Measurements from ENCODE around the gene SMTNL1. TPM values are rescaled to one million over a fixed set of nuclear protein-coding genes. Genes with fewer than 3 reads are reported as not detected.

The SMTNL1 gene
- polyA plus RNA-seq, 2 of the 4 experiments (the other 2 are of a cell fraction): not detected

DNA sequence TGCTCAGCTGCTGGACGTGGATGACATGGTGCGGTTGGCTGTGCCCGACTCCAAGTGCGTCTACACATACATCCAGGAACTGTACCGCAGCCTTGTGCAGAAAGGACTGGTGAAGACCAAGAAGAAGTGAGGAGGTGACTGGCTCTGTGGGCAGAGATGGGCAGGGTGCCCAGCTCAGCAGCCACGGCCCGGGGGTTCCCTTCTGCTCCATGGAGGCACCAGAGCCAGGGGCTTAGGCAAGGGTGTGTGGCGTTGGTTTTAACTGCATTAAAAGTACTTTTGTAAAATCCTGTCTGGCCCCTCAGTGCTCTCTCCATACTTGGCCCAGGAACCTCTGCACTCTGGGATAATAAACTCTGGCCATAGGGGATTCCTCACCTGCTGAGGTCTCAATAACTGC is 12.6 kb downstream of the SMTNL1 start:
- no peaks in the 10 kb centered on the region for H3K4me1 ChIP-seq
- H3K27ac ChIP-seq: no peak overlapping the region
- 82% methylated on average over 8 of the region's 8 CpGs for WGBS (ENCODE audit: missing lambda C conversion rate)
- DNase-seq (ENCODE audit: low read depth in 1 of 2, low spot score in 1 of 2) (no peak), ATAC-seq (no peak), FAIRE-seq (no peak)
- H3K9me3 ChIP-seq: no peaks in the 10 kb centered on the region
- TF ChIP-seq CBX8 (IDR thresholded peaks at IDR 0.05) (no peak), EHMT2 (IDR thresholded peaks at IDR 0.05; ENCODE audit: low read depth) (no peak), ZC3H11A (IDR thresholded peaks at IDR 0.05) (no peak), NPAS2 (CRISPR knock-in tag; IDR thresholded peaks at IDR 0.05; ENCODE audit: borderline replicate concordance) (no peak), TP53 (CRISPR knock-in tag; IDR thresholded peaks at IDR 0.05) (no peak), SMC3 (IDR thresholded peaks at IDR 0.05) (no peak), MYC (IDR thresholded peaks at IDR 0.05; ENCODE audit: borderline replicate concordance, low read length) (no peak), RARB (CRISPR knock-in tag; IDR thresholded peaks at IDR 0.05) (no peak), EHF (CRISPR knock-in tag; IDR thresholded peaks at IDR 0.05) (no peak), TFCP2L1 (CRISPR knock-in tag; IDR thresholded peaks at IDR 0.05) (no peak), ESRRA (IDR thresholded peaks at IDR 0.05; ENCODE audit: borderline replicate concordance, low read length) (no peak), POLR2AphosphoS2 (conservative IDR thresholded peaks at IDR 0.05; ENCODE audit: low read length) (no peak)
- TF ChIP-seq, protein P1, sequence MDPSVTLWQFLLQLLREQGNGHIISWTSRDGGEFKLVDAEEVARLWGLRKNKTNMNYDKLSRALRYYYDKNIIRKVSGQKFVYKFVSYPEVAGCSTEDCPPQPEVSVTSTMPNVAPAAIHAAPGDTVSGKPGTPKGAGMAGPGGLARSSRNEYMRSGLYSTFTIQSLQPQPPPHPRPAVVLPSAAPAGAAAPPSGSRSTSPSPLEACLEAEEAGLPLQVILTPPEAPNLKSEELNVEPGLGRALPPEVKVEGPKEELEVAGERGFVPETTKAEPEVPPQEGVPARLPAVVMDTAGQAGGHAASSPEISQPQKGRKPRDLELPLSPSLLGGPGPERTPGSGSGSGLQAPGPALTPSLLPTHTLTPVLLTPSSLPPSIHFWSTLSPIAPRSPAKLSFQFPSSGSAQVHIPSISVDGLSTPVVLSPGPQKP (IDR thresholded peaks at IDR 0.05; ENCODE audit: low read depth, low read length): no peak
- TF ChIP-seq, protein P2, sequence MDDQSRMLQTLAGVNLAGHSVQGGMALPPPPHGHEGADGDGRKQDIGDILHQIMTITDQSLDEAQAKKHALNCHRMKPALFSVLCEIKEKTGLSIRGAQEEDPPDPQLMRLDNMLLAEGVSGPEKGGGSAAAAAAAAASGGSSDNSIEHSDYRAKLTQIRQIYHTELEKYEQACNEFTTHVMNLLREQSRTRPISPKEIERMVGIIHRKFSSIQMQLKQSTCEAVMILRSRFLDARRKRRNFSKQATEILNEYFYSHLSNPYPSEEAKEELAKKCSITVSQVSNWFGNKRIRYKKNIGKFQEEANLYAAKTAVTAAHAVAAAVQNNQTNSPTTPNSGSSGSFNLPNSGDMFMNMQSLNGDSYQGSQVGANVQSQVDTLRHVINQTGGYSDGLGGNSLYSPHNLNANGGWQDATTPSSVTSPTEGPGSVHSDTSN (IDR thresholded peaks at IDR 0.05): no peak
- TF ChIP-seq, protein P3, sequence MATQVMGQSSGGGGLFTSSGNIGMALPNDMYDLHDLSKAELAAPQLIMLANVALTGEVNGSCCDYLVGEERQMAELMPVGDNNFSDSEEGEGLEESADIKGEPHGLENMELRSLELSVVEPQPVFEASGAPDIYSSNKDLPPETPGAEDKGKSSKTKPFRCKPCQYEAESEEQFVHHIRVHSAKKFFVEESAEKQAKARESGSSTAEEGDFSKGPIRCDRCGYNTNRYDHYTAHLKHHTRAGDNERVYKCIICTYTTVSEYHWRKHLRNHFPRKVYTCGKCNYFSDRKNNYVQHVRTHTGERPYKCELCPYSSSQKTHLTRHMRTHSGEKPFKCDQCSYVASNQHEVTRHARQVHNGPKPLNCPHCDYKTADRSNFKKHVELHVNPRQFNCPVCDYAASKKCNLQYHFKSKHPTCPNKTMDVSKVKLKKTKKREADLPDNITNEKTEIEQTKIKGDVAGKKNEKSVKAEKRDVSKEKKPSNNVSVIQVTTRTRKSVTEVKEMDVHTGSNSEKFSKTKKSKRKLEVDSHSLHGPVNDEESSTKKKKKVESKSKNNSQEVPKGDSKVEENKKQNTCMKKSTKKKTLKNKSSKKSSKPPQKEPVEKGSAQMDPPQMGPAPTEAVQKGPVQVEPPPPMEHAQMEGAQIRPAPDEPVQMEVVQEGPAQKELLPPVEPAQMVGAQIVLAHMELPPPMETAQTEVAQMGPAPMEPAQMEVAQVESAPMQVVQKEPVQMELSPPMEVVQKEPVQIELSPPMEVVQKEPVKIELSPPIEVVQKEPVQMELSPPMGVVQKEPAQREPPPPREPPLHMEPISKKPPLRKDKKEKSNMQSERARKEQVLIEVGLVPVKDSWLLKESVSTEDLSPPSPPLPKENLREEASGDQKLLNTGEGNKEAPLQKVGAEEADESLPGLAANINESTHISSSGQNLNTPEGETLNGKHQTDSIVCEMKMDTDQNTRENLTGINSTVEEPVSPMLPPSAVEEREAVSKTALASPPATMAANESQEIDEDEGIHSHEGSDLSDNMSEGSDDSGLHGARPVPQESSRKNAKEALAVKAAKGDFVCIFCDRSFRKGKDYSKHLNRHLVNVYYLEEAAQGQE (IDR thresholded peaks at IDR 0.05): no peak
- H3K4me3 ChIP-seq: no peak overlapping the region
- POLR2A ChIA-PET: no interaction called here
- CTCF ChIA-PET: interaction anchor here (1.1 to 3.5 kb wide), 5 partner anchors 18 to 92 kb away, joined by 3 to 25 read pairs (median 6); partner anchors contain the start of gene UBE2L6
- no peak overlapping the region for H3K4me2 ChIP-seq

DNA sequence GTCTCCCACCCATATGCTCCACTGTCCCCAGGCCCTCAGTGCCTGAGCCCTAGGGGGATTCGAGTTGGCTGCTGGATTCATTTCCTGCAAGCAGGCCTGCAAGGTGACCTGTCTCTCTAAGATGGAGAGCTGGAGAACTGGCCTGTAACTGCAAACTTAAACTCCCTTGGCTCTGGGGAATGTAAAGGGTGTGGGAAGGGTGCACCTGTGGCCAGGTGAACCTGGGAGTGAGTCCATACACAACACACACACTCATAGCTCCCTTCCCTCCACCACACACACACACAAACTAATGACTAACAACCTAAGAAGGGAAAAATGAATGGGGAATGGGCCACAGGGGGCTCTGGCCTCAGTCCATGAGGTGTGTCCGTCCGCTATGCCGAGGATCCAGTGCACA is 14.5 kb downstream of the SMTNL1 start:
- 82% methylated on average over 3 of the region's 4 CpGs for WGBS (ENCODE audit: missing lambda C conversion rate)
- CTCF ChIA-PET: interaction anchor here (1.3 to 2.0 kb wide), 2 partner anchors 59 to 92 kb away, joined by 3 to 4 read pairs; no protein-coding TSS in a partner anchor
- POLR2A ChIA-PET: interaction anchor here (1.1 kb wide), 1 partner anchor 21 kb away, joined by 3 read pairs; no protein-coding TSS in a partner anchor
- TF ChIP-seq, protein P4, sequence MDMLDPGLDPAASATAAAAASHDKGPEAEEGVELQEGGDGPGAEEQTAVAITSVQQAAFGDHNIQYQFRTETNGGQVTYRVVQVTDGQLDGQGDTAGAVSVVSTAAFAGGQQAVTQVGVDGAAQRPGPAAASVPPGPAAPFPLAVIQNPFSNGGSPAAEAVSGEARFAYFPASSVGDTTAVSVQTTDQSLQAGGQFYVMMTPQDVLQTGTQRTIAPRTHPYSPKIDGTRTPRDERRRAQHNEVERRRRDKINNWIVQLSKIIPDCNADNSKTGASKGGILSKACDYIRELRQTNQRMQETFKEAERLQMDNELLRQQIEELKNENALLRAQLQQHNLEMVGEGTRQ (IDR thresholded peaks at IDR 0.05): no peak
- TF ChIP-seq, protein P5, sequence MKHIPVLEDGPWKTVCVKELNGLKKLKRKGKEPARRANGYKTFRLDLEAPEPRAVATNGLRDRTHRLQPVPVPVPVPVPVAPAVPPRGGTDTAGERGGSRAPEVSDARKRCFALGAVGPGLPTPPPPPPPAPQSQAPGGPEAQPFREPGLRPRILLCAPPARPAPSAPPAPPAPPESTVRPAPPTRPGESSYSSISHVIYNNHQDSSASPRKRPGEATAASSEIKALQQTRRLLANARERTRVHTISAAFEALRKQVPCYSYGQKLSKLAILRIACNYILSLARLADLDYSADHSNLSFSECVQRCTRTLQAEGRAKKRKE (CRISPR knock-in tag; IDR thresholded peaks at IDR 0.05; ENCODE audit: low read depth): no peak
- TF ChIP-seq MAFK (IDR thresholded peaks at IDR 0.05; ENCODE audit: partially characterized antibody) (no peak), MAZ (IDR thresholded peaks at IDR 0.05; ENCODE audit: borderline replicate concordance, low read depth, low read length) (no peak), HOXB13 (CRISPR knock-in tag; IDR thresholded peaks at IDR 0.05; ENCODE audit: low read depth) (no peak), TFCP2L1 (CRISPR knock-in tag; IDR thresholded peaks at IDR 0.05) (no peak), SREBF2 (IDR thresholded peaks at IDR 0.05) (no peak), CHD4 (IDR thresholded peaks at IDR 0.05; ENCODE audit: borderline replicate concordance) (no peak), POLR2A (IDR thresholded peaks at IDR 0.05; ENCODE audit: low read length) (no peak)
- TF ChIP-seq, protein P6, sequence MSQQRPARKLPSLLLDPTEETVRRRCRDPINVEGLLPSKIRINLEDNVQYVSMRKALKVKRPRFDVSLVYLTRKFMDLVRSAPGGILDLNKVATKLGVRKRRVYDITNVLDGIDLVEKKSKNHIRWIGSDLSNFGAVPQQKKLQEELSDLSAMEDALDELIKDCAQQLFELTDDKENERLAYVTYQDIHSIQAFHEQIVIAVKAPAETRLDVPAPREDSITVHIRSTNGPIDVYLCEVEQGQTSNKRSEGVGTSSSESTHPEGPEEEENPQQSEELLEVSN (IDR thresholded peaks at IDR 0.05; ENCODE audit: borderline replicate concordance, low read depth): no peak
- TF ChIP-seq, protein P7, sequence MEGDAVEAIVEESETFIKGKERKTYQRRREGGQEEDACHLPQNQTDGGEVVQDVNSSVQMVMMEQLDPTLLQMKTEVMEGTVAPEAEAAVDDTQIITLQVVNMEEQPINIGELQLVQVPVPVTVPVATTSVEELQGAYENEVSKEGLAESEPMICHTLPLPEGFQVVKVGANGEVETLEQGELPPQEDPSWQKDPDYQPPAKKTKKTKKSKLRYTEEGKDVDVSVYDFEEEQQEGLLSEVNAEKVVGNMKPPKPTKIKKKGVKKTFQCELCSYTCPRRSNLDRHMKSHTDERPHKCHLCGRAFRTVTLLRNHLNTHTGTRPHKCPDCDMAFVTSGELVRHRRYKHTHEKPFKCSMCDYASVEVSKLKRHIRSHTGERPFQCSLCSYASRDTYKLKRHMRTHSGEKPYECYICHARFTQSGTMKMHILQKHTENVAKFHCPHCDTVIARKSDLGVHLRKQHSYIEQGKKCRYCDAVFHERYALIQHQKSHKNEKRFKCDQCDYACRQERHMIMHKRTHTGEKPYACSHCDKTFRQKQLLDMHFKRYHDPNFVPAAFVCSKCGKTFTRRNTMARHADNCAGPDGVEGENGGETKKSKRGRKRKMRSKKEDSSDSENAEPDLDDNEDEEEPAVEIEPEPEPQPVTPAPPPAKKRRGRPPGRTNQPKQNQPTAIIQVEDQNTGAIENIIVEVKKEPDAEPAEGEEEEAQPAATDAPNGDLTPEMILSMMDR (IDR thresholded peaks at IDR 0.05): no peak
- TF ChIP-seq, protein P8, sequence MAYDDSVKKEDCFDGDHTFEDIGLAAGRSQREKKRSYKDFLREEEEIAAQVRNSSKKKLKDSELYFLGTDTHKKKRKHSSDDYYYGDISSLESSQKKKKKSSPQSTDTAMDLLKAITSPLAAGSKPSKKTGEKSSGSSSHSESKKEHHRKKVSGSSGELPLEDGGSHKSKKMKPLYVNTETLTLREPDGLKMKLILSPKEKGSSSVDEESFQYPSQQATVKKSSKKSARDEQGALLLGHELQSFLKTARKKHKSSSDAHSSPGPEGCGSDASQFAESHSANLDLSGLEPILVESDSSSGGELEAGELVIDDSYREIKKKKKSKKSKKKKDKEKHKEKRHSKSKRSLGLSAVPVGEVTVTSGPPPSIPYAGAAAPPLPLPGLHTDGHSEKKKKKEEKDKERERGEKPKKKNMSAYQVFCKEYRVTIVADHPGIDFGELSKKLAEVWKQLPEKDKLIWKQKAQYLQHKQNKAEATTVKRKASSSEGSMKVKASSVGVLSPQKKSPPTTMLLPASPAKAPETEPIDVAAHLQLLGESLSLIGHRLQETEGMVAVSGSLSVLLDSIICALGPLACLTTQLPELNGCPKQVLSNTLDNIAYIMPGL (CRISPR knock-in tag; IDR thresholded peaks at IDR 0.05; ENCODE audit: borderline replicate concordance): no peak

More for the DNA sequence above, 14.5 kb downstream of the SMTNL1 start:
- Histone ChIP-seq H3K27ac (no peak overlapping the region), H3K4me2 (no peak overlapping the region), H3K4me3 (no peak overlapping the region), H3K4me1 (no peaks in the 10 kb centered on the region), H3K9me3 (no peaks in the 10 kb centered on the region)
- no peak for DNase-seq (ENCODE audit: low read depth in 1 of 2, low spot score in 1 of 2)
- no peak for ATAC-seq
- FAIRE-seq: no peak
